Liver (tissue), 9 donors: ENCODE results near the gene TNRC6B. TPM values are rescaled to one million over a fixed set of nuclear protein-coding genes. Genes with fewer than 3 reads are reported as not detected.

Source experiments
- DNase-seq: peaks from one replicate; pipeline ENCODE4 v3.0.0-alpha.2; 2017; ENCODE audit warnings: low spot score
- H3K27ac ChIP-seq, 2 donors: one replicate each; pipeline ENCODE4 v1.7.0; 2013; ENCODE audit warnings: inconsistent platforms in 2 of 2, low read length in 2 of 2, control low read depth in 1 of 2, low read depth in 1 of 2, mild to moderate bottlenecking in 1 of 2
- H3K27me3 ChIP-seq, 4 donors: one replicate each; pipeline versions ENCODE4 v1.6.1 to v1.7.0; 2013; ENCODE audit warnings: low read length in 3 of 4, inconsistent platforms in 1 of 4, mild to moderate bottlenecking in 1 of 4, moderate library complexity in 1 of 4; ENCODE audit not compliant: control insufficient read depth in 4 of 4, insufficient read depth in 4 of 4
- H3K36me3 ChIP-seq, 4 donors: one replicate each; pipeline versions ENCODE4 v1.6.1 to v1.7.0; 2013; ENCODE audit warnings: low read length in 3 of 4, mild to moderate bottlenecking in 3 of 4, low read depth in 1 of 4, moderate library complexity in 1 of 4; ENCODE audit not compliant: control insufficient read depth in 4 of 4, insufficient read depth in 3 of 4
- H3K4me1 ChIP-seq, 4 donors: one replicate each; pipeline versions ENCODE4 v1.6.1 to v1.7.0; 2013; ENCODE audit warnings: low read length in 3 of 4, mild to moderate bottlenecking in 3 of 4, moderate library complexity in 1 of 4; ENCODE audit not compliant: control insufficient read depth in 4 of 4, insufficient read depth in 4 of 4
- H3K4me3 ChIP-seq, 3 donors: one replicate each; pipeline versions ENCODE4 v1.6.1 to v1.7.0; 2013; ENCODE audit warnings: low read length in 3 of 3, control low read depth in 1 of 3, low read depth in 1 of 3, mild to moderate bottlenecking in 1 of 3
- H3K9ac ChIP-seq, 2 donors: one replicate each; pipeline ENCODE4 v1.7.0; 2013; ENCODE audit warnings: low read length in 2 of 2, mild to moderate bottlenecking in 2 of 2, moderate library complexity in 2 of 2, control low read depth in 1 of 2, low read depth in 1 of 2
- H3K9me3 ChIP-seq, 4 donors: one replicate each; pipeline versions ENCODE4 v1.6.1 to v1.7.0; 2013; ENCODE audit warnings: low read length in 3 of 4; ENCODE audit not compliant: control insufficient read depth in 4 of 4
- ATF3 ChIP-seq: IDR thresholded peaks from 2 replicates; pipeline ENCODE4 v1.6.1; 2016; ENCODE audit warnings: antibody characterized with exemption
- EGR1 ChIP-seq, 2 donors: IDR thresholded peaks; 2 replicates each; pipeline ENCODE4 v1.6.1; 2016 to 2018; ENCODE audit warnings: antibody characterized with exemption in 2 of 2, low read depth in 2 of 2
- FOXA1 ChIP-seq: IDR thresholded peaks from 2 replicates; pipeline ENCODE4 v1.6.1; 2016; ENCODE audit warnings: antibody characterized with exemption
- FOXA2 ChIP-seq: IDR thresholded peaks from 2 replicates; pipeline ENCODE4 v1.6.1; 2016; ENCODE audit warnings: antibody characterized with exemption
- GABPA ChIP-seq, 2 donors: IDR thresholded peaks in 1 of 2; conservative IDR thresholded peaks in 1 of 2; 2 replicates each; pipeline ENCODE4 v1.6.1; 2016; ENCODE audit warnings: antibody characterized with exemption in 2 of 2, mild to moderate bottlenecking in 1 of 2, moderate library complexity in 1 of 2
- HNF4A ChIP-seq, 2 donors: conservative IDR thresholded peaks; 2 replicates each; pipeline ENCODE4 v1.6.1; 2016; ENCODE audit warnings: antibody characterized with exemption in 2 of 2, mild to moderate bottlenecking in 2 of 2
- HNF4G ChIP-seq: IDR thresholded peaks from 2 replicates; pipeline ENCODE4 v1.6.1; 2016; ENCODE audit warnings: antibody characterized with exemption
- JUND ChIP-seq, 2 donors: IDR thresholded peaks; 2 replicates each; pipeline ENCODE4 v1.6.1; 2016; ENCODE audit warnings: antibody characterized with exemption in 2 of 2
- NR2F2 ChIP-seq: IDR thresholded peaks from 2 replicates; pipeline ENCODE4 v1.6.1; 2016; ENCODE audit warnings: antibody characterized with exemption
- RAD21 ChIP-seq, 2 donors: IDR thresholded peaks; 2 replicates each; pipeline ENCODE4 v1.6.1; 2016; ENCODE audit warnings: antibody characterized with exemption in 2 of 2, mild to moderate bottlenecking in 2 of 2
- RXRA ChIP-seq, 2 donors: IDR thresholded peaks; 2 replicates each; pipeline ENCODE4 v1.6.1; 2017 to 2018; ENCODE audit warnings: antibody characterized with exemption in 2 of 2, mild to moderate bottlenecking in 1 of 2
- SP1 ChIP-seq: IDR thresholded peaks from 2 replicates; pipeline ENCODE4 v1.6.1; 2018; ENCODE audit warnings: antibody characterized with exemption, mild to moderate bottlenecking
- TAF1 ChIP-seq: conservative IDR thresholded peaks from 2 replicates; pipeline ENCODE4 v1.6.1; 2016; ENCODE audit warnings: antibody characterized with exemption, mild to moderate bottlenecking
- YY1 ChIP-seq: IDR thresholded peaks from 2 replicates; pipeline ENCODE4 v1.6.1; 2016; ENCODE audit warnings: antibody characterized with exemption, mild to moderate bottlenecking
- ZBTB33 ChIP-seq: IDR thresholded peaks from 2 replicates; pipeline ENCODE4 v1.6.1; 2016; ENCODE audit warnings: antibody characterized with exemption
- WGBS: extraction: QIAGEN DNeasy Blood & Tissue Kit; methylation state at CpG from one replicate; pipeline ENCODE4 v1.1.7; 2013; 5-methylcytosine and 5-hydroxymethylcytosine counted together
- polyA plus RNA-seq, 2 donors: library from polyadenylated mRNA; stranded (reverse) in 1 of 2; unstranded in 1 of 2; fragments of 200-250 nt in 1 of 2; fragments of >200 nt in 1 of 2; fragmentation: Nextera tagmentation in 1 of 2; extraction: Ambion mirVana in 1 of 2; gene quantifications; one replicate each; pipeline versions ENCODE4 v1.2.1 to v1.2.3, GENCODE V29; 2013 to 2015
- total RNA-seq, 2 donors: library from RNA; depleted of rRNA; stranded (reverse); fragments of >200 nt; gene quantifications; one replicate each; pipeline ENCODE4 v1.2.3, GENCODE V29; 2014
- TF ChIP-seq, protein P1 (sequence below): IDR thresholded peaks from 2 replicates; pipeline ENCODE4 v1.6.1; 2016; ENCODE audit warnings: antibody characterized with exemption, mild to moderate bottlenecking
- TF ChIP-seq, protein P2 (sequence below): fragments of 150-350 bp; IDR thresholded peaks from 2 replicates; pipeline ENCODE4 v1.5.1; 2017; ENCODE audit warnings: improper control_type of control experiment, low read depth, low read length; ENCODE audit not compliant: missing input control
- TF ChIP-seq, protein P3 (sequence below): IDR thresholded peaks from 2 replicates; pipeline ENCODE4 v1.6.1; 2016; ENCODE audit warnings: antibody characterized with exemption
- donor health status: healthy.
- donor health status: healthy.
- donor health status: healthy.
- donor health status: healthy.
- donor health status: healthy.

TNRC6B gene
- total and polyA plus RNA-seq, 4 donors = 4.6 to 39.1 (median 26.4) TPM

GRCh38 chr22:40381461-40381860, 203.7 kb downstream of the TNRC6B start:
- H3K27ac ChIP-seq = no peak overlapping the region
- WGBS = 66% methylated on average over 3 of the region's 3 CpGs
- TF ChIP-seq NR2F2 = no peak
- no peak for TF ChIP-seq HNF4G
- no peak for TF ChIP-seq YY1

DNA sequence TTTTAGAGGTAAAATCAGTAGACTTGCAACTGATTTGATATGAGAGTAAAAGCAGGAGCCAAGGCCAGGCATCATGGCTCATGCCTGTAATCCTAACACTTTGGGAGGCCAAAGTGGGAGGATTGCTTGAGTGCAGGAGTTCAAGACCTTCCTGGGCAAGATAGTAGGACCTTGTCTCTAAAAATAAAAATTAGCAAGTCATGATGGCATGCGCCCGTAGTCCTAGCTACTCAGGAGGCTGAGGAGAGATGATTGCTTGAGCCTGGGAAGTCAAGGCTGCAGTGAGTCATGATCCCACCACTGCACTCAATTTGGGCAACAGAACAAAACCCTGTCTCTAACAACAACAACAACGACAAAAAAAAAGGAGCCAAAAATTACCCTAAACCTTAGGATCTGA, 206.2 kb downstream of the TNRC6B start:
- Histone ChIP-seq H3K36me3 (peaks cover 0 to 2% (median 0%) of the 10 kb centered on the region in 4 donors), H3K4me1 (no peaks in the 10 kb centered on the region), H3K27ac (no peak overlapping the region), H3K9ac (no peak overlapping the region), H3K9me3 (no peaks in the 10 kb centered on the region), H3K27me3 (no peaks in the 10 kb centered on the region), H3K4me3 (no peak overlapping the region)
- WGBS = 92% methylated on average over 3 of the region's 3 CpGs
- no peak for TF ChIP-seq TAF1
- TF ChIP-seq RXRA (IDR thresholded peaks at IDR 0.05) = no peak
- no peak for TF ChIP-seq JUND (IDR thresholded peaks at IDR 0.05)
- no peak for TF ChIP-seq RAD21 (IDR thresholded peaks at IDR 0.05)
- no peak for TF ChIP-seq FOXA2
- TF ChIP-seq GABPA (IDR thresholded peaks at IDR 0.05 in 1 of 2, conservative IDR thresholded peaks at IDR 0.05 in 1 of 2) = no peak
- no peak for DNase-seq

More at GRCh38 chr22:40381461-40381860, 203.7 kb downstream of the TNRC6B start:
- Histone ChIP-seq H3K36me3 (peaks cover 0 to 2% (median 0%) of the 10 kb centered on the region in 4 donors), H3K9ac (no peak overlapping the region), H3K27me3 (no peaks in the 10 kb centered on the region), H3K4me1 (no peaks in the 10 kb centered on the region), H3K4me3 (no peak overlapping the region), H3K9me3 (no peaks in the 10 kb centered on the region)
- DNase-seq = no peak

GRCh38 chr22:40385036-40385782, 207.5 kb downstream of the TNRC6B start:
- no peak for DNase-seq
- H3K9me3 ChIP-seq = no peaks in the 10 kb centered on the region
- H3K36me3 ChIP-seq = no peaks in the 10 kb centered on the region
- H3K9ac ChIP-seq = no peak overlapping the region
- 72% methylated on average over 10 of the region's 10 CpGs for WGBS
- no peak overlapping the region for H3K27ac ChIP-seq
- no peaks in the 10 kb centered on the region for H3K4me1 ChIP-seq
- H3K27me3 ChIP-seq = no peaks in the 10 kb centered on the region
- H3K4me3 ChIP-seq = no peak overlapping the region
- TF ChIP-seq, protein P1, sequence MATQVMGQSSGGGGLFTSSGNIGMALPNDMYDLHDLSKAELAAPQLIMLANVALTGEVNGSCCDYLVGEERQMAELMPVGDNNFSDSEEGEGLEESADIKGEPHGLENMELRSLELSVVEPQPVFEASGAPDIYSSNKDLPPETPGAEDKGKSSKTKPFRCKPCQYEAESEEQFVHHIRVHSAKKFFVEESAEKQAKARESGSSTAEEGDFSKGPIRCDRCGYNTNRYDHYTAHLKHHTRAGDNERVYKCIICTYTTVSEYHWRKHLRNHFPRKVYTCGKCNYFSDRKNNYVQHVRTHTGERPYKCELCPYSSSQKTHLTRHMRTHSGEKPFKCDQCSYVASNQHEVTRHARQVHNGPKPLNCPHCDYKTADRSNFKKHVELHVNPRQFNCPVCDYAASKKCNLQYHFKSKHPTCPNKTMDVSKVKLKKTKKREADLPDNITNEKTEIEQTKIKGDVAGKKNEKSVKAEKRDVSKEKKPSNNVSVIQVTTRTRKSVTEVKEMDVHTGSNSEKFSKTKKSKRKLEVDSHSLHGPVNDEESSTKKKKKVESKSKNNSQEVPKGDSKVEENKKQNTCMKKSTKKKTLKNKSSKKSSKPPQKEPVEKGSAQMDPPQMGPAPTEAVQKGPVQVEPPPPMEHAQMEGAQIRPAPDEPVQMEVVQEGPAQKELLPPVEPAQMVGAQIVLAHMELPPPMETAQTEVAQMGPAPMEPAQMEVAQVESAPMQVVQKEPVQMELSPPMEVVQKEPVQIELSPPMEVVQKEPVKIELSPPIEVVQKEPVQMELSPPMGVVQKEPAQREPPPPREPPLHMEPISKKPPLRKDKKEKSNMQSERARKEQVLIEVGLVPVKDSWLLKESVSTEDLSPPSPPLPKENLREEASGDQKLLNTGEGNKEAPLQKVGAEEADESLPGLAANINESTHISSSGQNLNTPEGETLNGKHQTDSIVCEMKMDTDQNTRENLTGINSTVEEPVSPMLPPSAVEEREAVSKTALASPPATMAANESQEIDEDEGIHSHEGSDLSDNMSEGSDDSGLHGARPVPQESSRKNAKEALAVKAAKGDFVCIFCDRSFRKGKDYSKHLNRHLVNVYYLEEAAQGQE = no peak
- no peak for TF ChIP-seq SP1
- TF ChIP-seq GABPA (IDR thresholded peaks at IDR 0.05 in 1 of 2, conservative IDR thresholded peaks at IDR 0.05 in 1 of 2) = no peak
- TF ChIP-seq, protein P2, sequence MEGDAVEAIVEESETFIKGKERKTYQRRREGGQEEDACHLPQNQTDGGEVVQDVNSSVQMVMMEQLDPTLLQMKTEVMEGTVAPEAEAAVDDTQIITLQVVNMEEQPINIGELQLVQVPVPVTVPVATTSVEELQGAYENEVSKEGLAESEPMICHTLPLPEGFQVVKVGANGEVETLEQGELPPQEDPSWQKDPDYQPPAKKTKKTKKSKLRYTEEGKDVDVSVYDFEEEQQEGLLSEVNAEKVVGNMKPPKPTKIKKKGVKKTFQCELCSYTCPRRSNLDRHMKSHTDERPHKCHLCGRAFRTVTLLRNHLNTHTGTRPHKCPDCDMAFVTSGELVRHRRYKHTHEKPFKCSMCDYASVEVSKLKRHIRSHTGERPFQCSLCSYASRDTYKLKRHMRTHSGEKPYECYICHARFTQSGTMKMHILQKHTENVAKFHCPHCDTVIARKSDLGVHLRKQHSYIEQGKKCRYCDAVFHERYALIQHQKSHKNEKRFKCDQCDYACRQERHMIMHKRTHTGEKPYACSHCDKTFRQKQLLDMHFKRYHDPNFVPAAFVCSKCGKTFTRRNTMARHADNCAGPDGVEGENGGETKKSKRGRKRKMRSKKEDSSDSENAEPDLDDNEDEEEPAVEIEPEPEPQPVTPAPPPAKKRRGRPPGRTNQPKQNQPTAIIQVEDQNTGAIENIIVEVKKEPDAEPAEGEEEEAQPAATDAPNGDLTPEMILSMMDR = no peak
- no peak for TF ChIP-seq EGR1 (IDR thresholded peaks at IDR 0.05; ENCODE audit: low read depth in 2 of 2)
- no peak for TF ChIP-seq FOXA2
- no peak for TF ChIP-seq HNF4G
- no peak for TF ChIP-seq ZBTB33
- TF ChIP-seq RXRA (IDR thresholded peaks at IDR 0.05) = no peak
- TF ChIP-seq ATF3 = no peak
- no peak for TF ChIP-seq YY1
- TF ChIP-seq TAF1 = no peak
- no peak for TF ChIP-seq FOXA1
- TF ChIP-seq HNF4A (conservative IDR thresholded peaks at IDR 0.05) = no peak
- TF ChIP-seq RAD21 (IDR thresholded peaks at IDR 0.05) = no peak
- TF ChIP-seq, protein P3, sequence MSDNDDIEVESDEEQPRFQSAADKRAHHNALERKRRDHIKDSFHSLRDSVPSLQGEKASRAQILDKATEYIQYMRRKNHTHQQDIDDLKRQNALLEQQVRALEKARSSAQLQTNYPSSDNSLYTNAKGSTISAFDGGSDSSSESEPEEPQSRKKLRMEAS = no peak
- TF ChIP-seq JUND (IDR thresholded peaks at IDR 0.05) = no peak
